Measurements from ENCODE around the gene OSBPL10. TPM values are rescaled to one million over a fixed set of nuclear protein-coding genes. Genes with fewer than 3 reads are reported as not detected.

Gene OSBPL10
- polyA plus RNA-seq (2011; rRNA removed) (9.6 and 11.2 TPM in 2 replicates), polyA minus RNA-seq (2011; rRNA and poly(A)+ RNA removed) (14.6 and 16.1 TPM in 2 replicates)

GRCh38 chr3:31981206-31982181 lies at the start of gene OSBPL10, which contains the start of gene ZNF860:
Gene OSBPL10 (minus strand): TSS chr3:31981262. CDS start chr3:31981179, 83 bp downstream.
Gene ZNF860 (plus strand): TSS chr3:31981750. CDS start chr3:31989080, 7,330 bp downstream.
- Histone ChIP-seq H3K4me3 (ENCODE audit: low read depth, low read length) (peak within 1 kb of the TSS; percentile 70), H3K36me3 (ENCODE audit: control insufficient read depth, insufficient read depth, low read length) (no peaks in the 10 kb centered on the region), H3K27me3 (ENCODE audit: control insufficient read depth, insufficient read depth, low read length) (no peaks in the 10 kb centered on the region)
- ChIA-PET CTCF (interaction anchor here (1.0 kb wide), 1 partner anchor 14 kb away, joined by 3 read pairs; no protein-coding TSS in a partner anchor), POLR2A (no interaction called here)
- TF ChIP-seq CTCF (IDR thresholded peaks at IDR 0.05; ENCODE audit: insufficient read depth, low read depth, low read length) = 0 out of 2 replicates have a peak, but pooled peaks have one; percentile 11
- DNase-seq (ENCODE audit: low read depth) = peak; percentile 60

- CTCF ChIA-PET = interaction anchor here (0.8 kb wide), 1 partner anchor 118 kb away, joined by 3 read pairs; no protein-coding TSS in a partner anchor
- Histone ChIP-seq H3K4me3 (ENCODE audit: low read depth, low read length) (no peak overlapping the region), H3K36me3 (ENCODE audit: control insufficient read depth, insufficient read depth, low read length) (no peaks in the 10 kb centered on the region), H3K27me3 (ENCODE audit: control insufficient read depth, insufficient read depth, low read length) (no peaks in the 10 kb centered on the region)
- POLR2A ChIA-PET = no interaction called here
- TF ChIP-seq CTCF (IDR thresholded peaks at IDR 0.05; ENCODE audit: insufficient read depth, low read depth, low read length) = no peak
- DNase-seq (ENCODE audit: low read depth) = no peak
These were observed 45.5 kb upstream of the OSBPL10 start for GRCh38 chr3:32026593-32026992.

- DNase-seq (ENCODE audit: low read depth) = no peak
- TF ChIP-seq CTCF (IDR thresholded peaks at IDR 0.05; ENCODE audit: insufficient read depth, low read depth, low read length) = no peak
- H3K27me3 ChIP-seq (ENCODE audit: control insufficient read depth, insufficient read depth, low read length) = no peaks in the 10 kb centered on the region
- ChIA-PET CTCF (interaction anchor here (0.8 kb wide), 1 partner anchor 23 kb away, joined by 3 read pairs; no protein-coding TSS in a partner anchor), POLR2A (no interaction called here)
- no peak overlapping the region for H3K4me3 ChIP-seq (ENCODE audit: low read depth, low read length)
- H3K36me3 ChIP-seq (ENCODE audit: control insufficient read depth, insufficient read depth, low read length) = no peaks in the 10 kb centered on the region
These were observed 41.9 kb upstream of the OSBPL10 start for GRCh38 chr3:32022947-32023346.

GRCh38 chr3:32021748-32022147 lies 40.7 kb upstream of the OSBPL10 start:
- ChIA-PET POLR2A (no interaction called here), CTCF (no interaction called here)
- Histone ChIP-seq H3K4me3 (ENCODE audit: low read depth, low read length) (no peak overlapping the region), H3K27me3 (ENCODE audit: control insufficient read depth, insufficient read depth, low read length) (no peaks in the 10 kb centered on the region), H3K36me3 (ENCODE audit: control insufficient read depth, insufficient read depth, low read length) (no peaks in the 10 kb centered on the region)
- TF ChIP-seq CTCF (IDR thresholded peaks at IDR 0.05; ENCODE audit: insufficient read depth, low read depth, low read length) = no peak
- no peak for DNase-seq (ENCODE audit: low read depth)

- no peak for DNase-seq (ENCODE audit: low read depth)
- TF ChIP-seq CTCF (IDR thresholded peaks at IDR 0.05; ENCODE audit: insufficient read depth, low read depth, low read length) = no peak
- ChIA-PET CTCF (interaction anchor here (0.7 to 4.7 kb wide), 2 partner anchors 123 to 252 kb away, joined by 3 to 29 read pairs; no protein-coding TSS in a partner anchor), POLR2A (no interaction called here)
- Histone ChIP-seq H3K27me3 (ENCODE audit: control insufficient read depth, insufficient read depth, low read length) (no peaks in the 10 kb centered on the region), H3K4me3 (ENCODE audit: low read depth, low read length) (no peak overlapping the region), H3K36me3 (ENCODE audit: control insufficient read depth, insufficient read depth, low read length) (no peaks in the 10 kb centered on the region)
These were observed 40.1 kb upstream of the OSBPL10 start for GRCh38 chr3:32021155-32021554.
